Endothelial cell of umbilical vein (primary cell): ENCODE results near the gene ULK4. TPM values are rescaled to one million over a fixed set of nuclear protein-coding genes. Genes with fewer than 3 reads are reported as not detected.
A peak's percentile ranks its signal among the peaks of the same experiment; 100 is the strongest.

ENCODE experiments used
- BruUV-seq: library from RNA; stranded (reverse); fragments of 400-500 nt; replicated peaks from 2 replicates; lab custom pipeline; 2021; lab: Mats Ljungman, UMichigan
- CTCF ChIA-PET: fragments of 300-600, 350-600 bp; sonication (Branson Sonifier 250); formaldehyde crosslinking; loops from one replicate; lab custom pipeline; 2021; ENCODE audit warnings: antibody characterized with exemption, inconsistent platforms; lab: Charles Lee
- POLR2A ChIA-PET: fragments of 300-600, 350-600 bp; sonication (Branson Sonifier 250); formaldehyde crosslinking; loops from one replicate; lab custom pipeline; 2021; ENCODE audit warnings: antibody characterized with exemption, inconsistent platforms; lab: Charles Lee
- DNase-seq: peaks from one replicate; pipeline ENCODE4 v3.0.0-alpha.2; 2011; ENCODE audit warnings: low read depth, low spot score
- FAIRE-seq: peaks from 2 replicates; lab custom pipeline; 2011; peaks lifted over from hg19 to GRCh38; lab: Jason Lieb, UNC
- H2AFZ ChIP-seq: 2 replicates; pipeline ENCODE4 v1.6.0; 2012; ENCODE audit warnings: low read depth, low read length, control low read depth, inconsistent platforms
- H3K27ac ChIP-seq: 2 replicates; pipeline ENCODE4 v1.5.1; 2011; ENCODE audit warnings: low read depth, mild to moderate bottlenecking, control low read depth, low read length, moderate library complexity; ENCODE audit not compliant: insufficient read depth
- H3K27me3 ChIP-seq, 2 experiments: 2 replicates each; pipeline versions ENCODE4 v1.6.0 to v1.6.1; 2011; ENCODE audit warnings: low read length in 2 of 2, mixed read lengths in 1 of 2; ENCODE audit not compliant: control insufficient read depth in 2 of 2, insufficient read depth in 2 of 2
- H3K36me3 ChIP-seq, 2 experiments: 2 replicates in 1 of 2; 3 replicates in 1 of 2; pipeline ENCODE4 v1.5.1; 2011; ENCODE audit warnings: low read length in 2 of 2, mild to moderate bottlenecking in 1 of 2, moderate library complexity in 1 of 2; ENCODE audit not compliant: control insufficient read depth in 2 of 2, insufficient read depth in 2 of 2; ENCODE audit errors: extremely low read depth in 1 of 2
- H3K4me1 ChIP-seq: 3 replicates; pipeline ENCODE4 v1.5.1; 2011; ENCODE audit warnings: mild to moderate bottlenecking, low read length; ENCODE audit not compliant: control insufficient read depth, insufficient read depth; ENCODE audit errors: extremely low read depth
- H3K4me2 ChIP-seq: 2 replicates; pipeline ENCODE4 v1.6.1; 2011; ENCODE audit warnings: low read length, control low read depth, mixed read lengths; ENCODE audit not compliant: insufficient read depth
- H3K4me3 ChIP-seq, 3 experiments: fragments of 200-600 bp in 1 of 3; sonication (generic), shearing (Covaris generic) in 1 of 3; replicated peaks in 1 of 3; 2 replicates each; pipeline ENCODE4 v1.5.1; 2011 to 2016; ENCODE audit warnings: control low read depth in 3 of 3, low read length in 3 of 3, mild to moderate bottlenecking in 2 of 3, inconsistent platforms in 1 of 3, low read depth in 1 of 3, moderate library complexity in 1 of 3; ENCODE audit not compliant: insufficient read depth in 1 of 3
- H3K79me2 ChIP-seq: 2 replicates; pipeline ENCODE4 v1.6.0; 2012; ENCODE audit warnings: low read length, inconsistent platforms; ENCODE audit not compliant: control insufficient read depth, insufficient read depth
- H3K9ac ChIP-seq: replicated peaks from 2 replicates; pipeline ENCODE3; 2011; ENCODE audit warnings: low read length, control low read depth; ENCODE audit not compliant: insufficient read depth; ENCODE audit errors: extremely low read depth
- H3K9me1 ChIP-seq: replicated peaks from 3 replicates; pipeline ENCODE4 v1.6.0; 2011; ENCODE audit warnings: mild to moderate bottlenecking, low read length; ENCODE audit not compliant: control insufficient read depth, insufficient read depth; ENCODE audit errors: extremely low read depth
- H3K9me3 ChIP-seq: replicated peaks from 2 replicates; pipeline ENCODE4 v1.5.1; 2012; ENCODE audit warnings: low read length, inconsistent platforms; ENCODE audit not compliant: control insufficient read depth, insufficient read depth
- H4K20me1 ChIP-seq: replicated peaks from 2 replicates; pipeline ENCODE3; 2011; ENCODE audit warnings: mild to moderate bottlenecking, low read length; ENCODE audit not compliant: control insufficient read depth, insufficient read depth; ENCODE audit errors: extremely low read depth
- EZH2 ChIP-seq: IDR thresholded peaks from 2 replicates; pipeline ENCODE4 v1.6.1; 2012; ENCODE audit warnings: borderline replicate concordance, low read depth, mild to moderate bottlenecking, moderate library complexity, low read length, inconsistent platforms; ENCODE audit not compliant: severe bottlenecking
- GATA2 ChIP-seq: IDR thresholded peaks from 2 replicates; pipeline ENCODE4 v1.7.0; 2011; ENCODE audit warnings: low read depth, mild to moderate bottlenecking, moderate library complexity, mixed read lengths, low read length; ENCODE audit not compliant: insufficient read length, insufficient read depth
- JUN ChIP-seq: IDR thresholded peaks from 2 replicates; pipeline ENCODE4 v1.6.1; 2011; ENCODE audit warnings: borderline replicate concordance, low read depth; ENCODE audit not compliant: insufficient read length, insufficient read depth
- MYC ChIP-seq: IDR thresholded peaks from one replicate; pipeline ENCODE4 v1.6.1; 2011; ENCODE audit warnings: mild to moderate bottlenecking, low read depth, low read length
- dilution Hi-C: fragments of 300-500 bp; cut with MboI; formaldehyde crosslinking; loops from one replicate; pipeline ENCODE4 v1.15.0; 2019; ENCODE audit warnings: low sequenced_read_pairs; ENCODE audit not compliant: extremely low pct_ligation_motif_present
- intact Hi-C: fragments of 100-400 bp; cut with micrococcal nuclease; formaldehyde crosslinking; loops from one replicate; pipeline ENCODE4 v1.10.0; 2022
- polyA plus RNA-seq, 4 experiments: library from polyadenylated mRNA; depleted of rRNA in 3 of 4; stranded (reverse) in 3 of 4; unstranded in 1 of 4; fragments of >200 nt; gene quantifications; 2 replicates each; pipeline versions ENCODE4 v1.2.1 to v1.2.3, GENCODE V29; 2011 to 2012; ENCODE audit warnings: missing spikeins in 1 of 4
- total RNA-seq: library from RNA; stranded (reverse); gene quantifications from 2 replicates; pipeline ENCODE4 v1.2.3, GENCODE V29; 2021
- TF ChIP-seq, protein P1 (sequence below): IDR thresholded peaks from 2 replicates; pipeline ENCODE4 v1.6.1; 2011; ENCODE audit not compliant: insufficient read depth, insufficient read length

The ULK4 gene
- total and polyA plus RNA-seq, 2 donors (not counting 3 experiments of a cell fraction or from before 2014, with no cell fraction given) = 3.3 to 16.0 TPM

DNA sequence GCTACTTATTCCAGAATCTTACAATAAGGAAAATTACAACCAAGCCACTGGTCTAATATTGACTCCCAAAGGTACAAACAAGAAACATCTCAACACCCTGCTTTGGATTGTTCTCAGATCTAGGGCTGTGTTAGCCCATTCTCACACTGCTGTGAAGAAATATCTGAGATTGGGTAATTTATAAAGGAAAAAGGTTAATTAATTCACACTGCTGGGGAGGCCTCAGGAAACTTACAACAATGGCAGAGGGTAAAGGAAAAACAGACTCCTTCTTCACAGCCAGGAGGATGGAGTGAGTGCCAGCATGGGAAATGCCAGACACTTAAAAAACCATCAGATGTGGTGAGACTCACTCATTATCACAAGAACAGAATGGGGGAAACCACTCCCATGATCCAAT lies 208.3 kb downstream of the ULK4 start:
- Histone ChIP-seq H3K9ac (no peak overlapping the region), H3K27me3 (no peaks in the 10 kb centered on the region), H3K36me3 (no peaks in the 10 kb centered on the region), H3K4me3 (no peak overlapping the region), H3K9me3 (no peaks in the 10 kb centered on the region), H3K4me2 (no peak overlapping the region), H3K27ac (no peak overlapping the region), H3K4me1 (no peaks in the 10 kb centered on the region), H3K9me1 (no peaks in the 10 kb centered on the region), H4K20me1 (no peaks in the 10 kb centered on the region), H3K79me2 (no peaks in the 10 kb centered on the region), H2AFZ (no peak overlapping the region)
- POLR2A ChIA-PET = no interaction called here
- CTCF ChIA-PET = no interaction called here
- dilution Hi-C loops (no loop called here), intact Hi-C loops (no loop called here)
- no peak for TF ChIP-seq MYC
- no TSS peak for BruUV-seq
- FAIRE-seq (no peak), DNase-seq (peak; percentile 82)

DNA sequence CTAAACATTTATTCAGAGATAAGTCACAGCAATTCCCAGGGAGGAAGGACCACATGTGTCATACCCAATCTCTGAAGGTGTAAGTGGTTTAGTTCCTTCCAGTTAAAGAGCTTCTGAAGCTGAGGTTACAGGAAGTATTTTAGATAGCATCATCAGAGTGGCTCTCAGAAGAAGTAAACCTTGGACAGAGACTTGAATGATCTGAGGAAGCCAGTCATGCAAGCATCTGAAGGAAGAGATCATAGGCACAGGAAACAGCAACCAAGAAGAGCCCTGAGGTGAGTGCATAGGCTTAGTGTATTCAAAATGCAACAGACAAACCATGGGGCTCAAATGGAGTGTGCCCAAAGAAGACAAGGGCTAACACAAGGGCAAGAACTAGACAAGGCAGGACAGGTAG lies 210.3 kb downstream of the ULK4 start:
- no peaks in the 10 kb centered on the region for H3K36me3 ChIP-seq
- H3K9me3 ChIP-seq = no peaks in the 10 kb centered on the region
- H3K4me1 ChIP-seq = no peaks in the 10 kb centered on the region
- no peaks in the 10 kb centered on the region for H3K79me2 ChIP-seq
- no peak overlapping the region for H3K4me3 ChIP-seq
- no peaks in the 10 kb centered on the region for H3K27me3 ChIP-seq
- DNase-seq (no peak), FAIRE-seq (no peak)
- no peak overlapping the region for H2AFZ ChIP-seq
- H3K27ac ChIP-seq = no peak overlapping the region
- H3K9ac ChIP-seq = no peak overlapping the region
- intact Hi-C loops (no loop called here), dilution Hi-C loops (no loop called here)
- TF ChIP-seq GATA2 (no peak), EZH2 (no peak), JUN (no peak)
- TF ChIP-seq, protein P1, sequence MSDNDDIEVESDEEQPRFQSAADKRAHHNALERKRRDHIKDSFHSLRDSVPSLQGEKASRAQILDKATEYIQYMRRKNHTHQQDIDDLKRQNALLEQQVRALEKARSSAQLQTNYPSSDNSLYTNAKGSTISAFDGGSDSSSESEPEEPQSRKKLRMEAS = no peak
- CTCF ChIA-PET = no interaction called here
- no peaks in the 10 kb centered on the region for H3K9me1 ChIP-seq
- H3K4me2 ChIP-seq = no peak overlapping the region
- no TSS peak for BruUV-seq
- no peaks in the 10 kb centered on the region for H4K20me1 ChIP-seq
- POLR2A ChIA-PET = no interaction called here
